NCI-H187 treated with DMSO at 0.1 percent for 48 hours (cell line): ENCODE results near the gene IGLON5.

Experiments used
- DNase-seq: peaks from one replicate; lab custom pipeline; 2025; lab: John Stamatoyannopoulos, UW

Gene IGLON5

GRCh38 chr19:51339313-51339686 is 27.9 kb downstream of the IGLON5 start:
- no peak for DNase-seq

DNA sequence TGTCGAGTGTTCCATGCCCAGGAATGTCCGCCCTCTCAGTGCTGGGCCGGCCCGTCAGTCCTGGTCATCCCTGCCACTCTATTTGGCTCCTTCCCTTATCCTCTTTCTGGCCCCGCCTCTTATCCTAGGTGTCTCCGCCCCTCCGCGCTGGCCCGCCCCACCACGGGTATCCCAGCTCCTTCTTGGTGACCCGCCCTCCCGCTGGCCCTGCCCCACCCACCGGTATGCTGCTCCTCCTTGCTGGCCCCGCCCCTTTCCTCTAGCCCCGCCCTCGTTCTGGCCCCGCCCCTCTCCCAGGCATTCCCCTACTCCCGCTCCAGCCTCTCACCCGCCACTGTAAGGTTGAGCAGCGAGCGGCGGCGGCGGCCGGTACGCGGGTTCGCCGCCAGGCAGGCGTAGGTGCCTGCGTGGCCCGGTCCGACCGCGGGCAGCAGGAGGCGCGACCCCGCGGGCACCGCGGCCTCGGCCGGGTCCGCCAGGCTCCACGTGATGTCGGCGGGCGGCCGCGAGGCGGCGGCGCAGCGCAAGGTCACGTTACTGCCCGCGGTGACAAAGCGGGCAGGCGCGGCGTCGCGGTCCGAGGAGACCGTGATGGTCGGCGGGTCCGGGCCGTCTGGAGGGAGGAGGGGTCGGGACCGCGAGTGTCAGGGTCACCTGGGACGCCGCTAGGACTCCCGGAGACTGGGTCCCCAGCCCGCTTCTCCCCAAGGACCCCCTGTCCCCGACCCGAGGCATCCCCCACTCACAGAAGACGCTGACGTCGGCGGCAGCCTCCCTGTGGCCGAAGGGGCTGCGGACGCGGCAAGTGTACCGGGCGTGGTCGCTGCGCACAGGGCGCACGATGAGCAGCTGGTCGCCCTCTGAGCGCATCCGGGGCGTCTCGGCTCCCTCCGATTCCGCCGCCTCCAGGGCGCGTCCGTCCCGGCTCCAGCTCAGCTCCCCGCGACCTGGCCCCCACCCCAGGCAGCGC is 28.5 kb downstream of the IGLON5 start:
- DNase-seq = no peak

GRCh38 chr19:51341066-51341465 is 29.6 kb downstream of the IGLON5 start:
- DNase-seq = no peak

DNA sequence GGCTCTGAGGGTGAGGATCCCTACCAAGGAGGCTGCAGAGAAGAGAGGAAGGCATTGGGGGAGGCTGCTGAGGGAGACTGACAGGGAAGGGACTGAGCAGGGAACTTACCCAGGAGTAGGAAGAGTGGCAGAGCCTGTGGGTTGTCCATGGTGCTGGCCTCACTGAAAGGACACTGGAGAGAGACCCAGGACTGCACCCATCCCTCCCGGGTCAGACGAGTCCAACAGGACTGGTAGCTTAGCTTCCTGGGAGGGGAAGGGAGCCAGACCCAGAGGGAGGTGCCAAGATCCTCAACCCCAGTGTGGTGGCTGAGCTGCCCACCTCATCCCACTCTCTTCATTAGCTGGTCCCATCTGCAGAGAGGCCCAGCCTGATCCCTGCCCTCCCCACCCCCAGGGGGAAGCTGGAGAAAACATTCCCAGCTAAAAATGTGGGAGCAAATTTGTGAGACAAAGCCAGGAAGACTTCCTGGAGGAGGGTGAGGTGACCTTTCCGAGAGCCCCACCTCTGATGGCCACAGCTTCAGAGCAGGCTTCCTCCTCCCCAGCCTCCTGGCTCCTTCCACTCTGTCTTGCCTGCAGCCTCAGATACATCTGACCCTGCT is 30.6 kb downstream of the IGLON5 start, which contains the start of gene VSIG10L:
VSIG10L (minus strand) TSS at position 164 of the 605 bp plus-strand sequence; CDS start at position 149, 15 bp downstream.
- no peak for DNase-seq

- DNase-seq = no peak
Observed at GRCh38 chr19:51342631-51343569, 31.5 kb downstream of the IGLON5 start.

- no peak for DNase-seq
Observed at GRCh38 chr19:51345076-51345620, 33.7 kb downstream of the IGLON5 start.

DNA sequence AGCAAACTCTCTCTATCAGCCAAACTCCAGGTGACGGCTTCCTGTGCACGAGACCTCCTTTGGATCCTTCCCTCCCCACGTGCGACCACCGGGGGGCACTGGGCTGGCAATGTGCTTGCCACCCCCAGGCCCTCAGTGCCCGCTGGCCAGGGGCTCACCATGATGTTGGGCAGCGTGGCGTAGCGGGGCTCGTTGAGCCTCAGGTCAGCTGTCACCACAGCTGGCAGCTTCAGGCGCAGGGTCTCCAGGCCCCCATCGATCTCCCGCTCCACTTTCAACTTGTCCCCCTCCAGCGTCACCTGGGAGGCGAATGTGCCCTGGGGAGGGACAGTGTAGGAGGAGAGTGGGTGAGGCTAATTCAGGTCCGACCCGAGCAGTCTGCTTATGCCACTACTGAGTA is 35.3 kb downstream of the IGLON5 start:
- DNase-seq = no peak

DNA sequence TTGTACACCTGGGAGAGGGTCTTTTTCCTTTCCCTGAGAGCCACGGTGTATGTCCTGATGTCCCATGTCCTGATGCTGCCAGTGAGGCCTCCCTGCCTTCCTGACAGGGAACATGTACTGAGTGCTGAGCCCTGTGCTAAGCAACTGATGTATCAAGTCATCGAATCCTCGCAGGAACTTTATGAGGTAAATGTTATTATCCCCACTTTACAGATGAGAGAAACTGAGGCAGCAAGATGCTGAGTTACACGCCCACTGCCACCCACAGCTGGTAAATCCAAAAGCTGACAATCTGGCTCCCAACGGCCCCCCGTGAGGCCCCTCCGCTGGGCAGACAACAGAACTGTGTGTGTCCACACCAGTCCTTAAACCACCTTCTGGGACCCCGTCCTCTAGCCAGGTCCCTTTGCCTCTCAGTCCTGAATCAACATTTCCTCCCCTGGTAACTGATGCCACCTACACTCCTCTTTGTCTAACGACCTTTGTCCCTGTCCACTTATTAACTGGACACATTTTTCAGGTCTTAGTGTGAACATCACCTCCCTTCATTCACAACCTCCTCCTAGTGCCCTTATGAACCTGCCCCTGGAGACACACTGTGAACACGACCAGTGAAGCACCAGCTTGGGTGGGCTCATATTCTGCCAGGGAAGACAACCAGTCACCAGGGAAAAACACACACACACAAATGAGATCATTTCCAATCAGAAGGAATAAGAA is 35.9 kb downstream of the IGLON5 start:
- no peak for DNase-seq

DNA sequence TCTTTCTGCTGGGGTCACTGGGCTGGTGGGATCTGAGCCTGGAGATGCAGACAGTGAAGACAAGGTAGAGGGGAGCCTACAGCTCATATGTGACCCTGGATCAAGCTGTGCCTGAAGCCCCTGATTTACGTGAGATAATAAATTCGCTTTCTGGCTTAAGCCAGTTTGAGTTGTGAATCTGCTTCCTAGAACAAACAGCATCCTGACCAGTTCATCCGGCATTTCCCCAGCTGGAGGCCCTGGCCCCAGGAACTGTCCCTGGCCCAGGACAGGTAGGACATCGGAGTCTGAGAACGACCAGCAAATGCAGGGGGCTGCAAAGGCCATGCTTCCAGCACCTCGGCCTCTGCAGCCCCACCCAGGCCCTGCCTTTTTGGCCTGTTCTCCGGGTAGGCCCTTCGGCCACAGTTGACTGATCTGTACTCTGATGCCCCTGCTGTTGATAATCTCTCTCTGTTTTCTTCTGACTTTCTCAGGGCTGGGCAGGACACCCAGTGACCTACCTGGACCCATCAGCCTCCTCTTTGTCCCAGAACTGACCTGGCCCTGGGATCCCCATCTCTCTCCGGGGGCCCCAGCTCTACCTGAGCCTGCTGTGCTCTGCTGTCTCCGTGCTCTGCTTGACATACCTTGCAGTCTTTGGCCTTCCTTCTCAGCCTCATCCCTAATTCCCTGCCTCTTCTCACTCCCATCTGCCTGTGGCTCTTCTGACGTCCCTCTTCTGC is 40.0 kb downstream of the IGLON5 start:
- no peak for DNase-seq

- DNase-seq = no peak
Observed at GRCh38 chr19:51352783-51353360, 41.4 kb downstream of the IGLON5 start.

- no peak for DNase-seq
Observed at GRCh38 chr19:51354103-51354741, 42.8 kb downstream of the IGLON5 start.

GRCh38 chr19:51354742-51355148 is 43.3 kb downstream of the IGLON5 start:
- no peak for DNase-seq

- no peak for DNase-seq
Observed at GRCh38 chr19:51356159-51356801, 44.8 kb downstream of the IGLON5 start.

- no peak for DNase-seq
Observed at GRCh38 chr19:51357952-51358351, 46.5 kb downstream of the IGLON5 start.

DNA sequence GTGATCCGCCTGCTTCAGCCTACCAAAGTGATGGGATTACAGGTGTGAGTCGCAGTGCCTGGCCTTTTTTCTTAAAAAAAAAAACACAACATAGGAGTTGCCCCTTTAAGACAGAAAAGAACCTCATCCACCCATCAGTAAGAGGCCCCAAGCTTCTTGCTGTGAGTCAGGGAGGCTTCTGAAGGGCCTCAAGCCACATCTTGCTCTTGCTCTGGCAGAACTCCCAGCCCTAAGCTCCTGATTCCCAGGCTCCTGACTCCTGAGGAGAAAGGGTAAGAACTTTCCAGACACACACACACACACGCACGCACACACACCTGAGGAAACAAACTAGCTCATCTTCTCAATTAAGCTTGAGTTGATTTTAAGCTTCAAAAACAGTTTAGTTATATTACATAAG is 47.9 kb downstream of the IGLON5 start:
- no peak for DNase-seq

DNA sequence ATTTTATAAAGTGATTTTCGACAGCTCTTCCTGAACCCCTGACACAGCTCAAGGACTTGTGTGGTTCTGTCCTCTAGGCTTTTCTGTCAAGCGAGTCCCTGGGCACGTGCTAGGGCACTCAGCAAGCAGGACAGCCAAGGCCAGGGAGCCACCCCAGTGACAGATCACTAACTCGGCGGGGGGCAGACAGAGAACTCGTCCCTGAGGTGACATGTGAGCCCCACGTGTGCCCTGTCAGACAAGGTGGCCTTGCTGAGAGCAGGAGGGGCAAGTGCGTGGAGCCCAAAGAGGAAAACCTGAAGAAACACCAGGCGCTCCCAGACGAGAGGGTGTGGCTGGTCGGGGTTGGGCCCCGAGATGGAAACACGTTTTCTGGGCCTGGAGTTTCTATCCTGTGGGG is 49.8 kb downstream of the IGLON5 start:
- DNase-seq = no peak

DNA sequence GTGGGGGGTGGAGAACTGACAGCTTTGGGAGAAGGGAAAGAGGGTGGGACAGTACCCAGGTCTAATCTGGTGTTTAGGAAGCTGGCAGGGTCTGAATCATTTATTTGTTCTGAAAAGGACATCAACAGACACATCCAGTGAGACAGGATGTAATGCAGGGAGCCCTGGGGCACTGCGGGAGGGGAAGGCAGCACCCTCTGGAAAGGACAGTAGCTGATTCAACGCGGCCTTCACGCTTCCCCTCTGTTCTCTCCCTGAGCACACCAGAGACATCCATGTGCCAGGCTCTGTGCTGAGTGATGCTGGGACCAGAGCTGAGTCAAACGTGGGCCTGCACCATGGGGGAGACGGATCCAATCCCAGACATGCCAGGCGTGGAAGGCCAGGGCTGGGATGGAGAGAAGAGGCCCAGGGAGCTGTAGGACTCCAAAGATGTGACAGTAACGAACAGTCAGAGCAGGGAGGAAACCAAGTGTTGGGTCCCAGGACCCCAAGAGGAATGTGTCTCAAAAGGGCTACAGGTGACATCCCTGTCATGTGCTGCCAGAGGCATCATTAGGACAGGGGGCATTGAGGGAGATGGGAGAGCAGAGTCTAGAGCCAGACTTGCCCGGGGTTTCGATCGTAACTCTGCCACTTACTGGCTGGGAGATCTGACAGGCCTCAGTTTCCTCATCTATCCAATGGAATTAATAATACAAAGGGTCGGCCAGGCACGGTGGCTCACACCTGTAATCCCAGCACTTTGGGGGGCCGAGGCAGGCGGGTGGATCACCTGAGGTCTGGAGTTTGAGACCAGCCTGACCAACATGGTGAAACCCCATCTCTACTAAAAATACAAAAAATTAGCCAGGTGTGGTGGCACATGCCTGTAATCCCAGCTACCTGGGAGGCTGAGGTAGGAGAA is 53.0 kb downstream of the IGLON5 start:
- DNase-seq = no peak
